K562 (cell line): ENCODE results near the gene MED12. TPM values are rescaled to one million over a fixed set of nuclear protein-coding genes. Genes with fewer than 3 reads are reported as not detected.

ENCODE experiments used
- ATAC-seq: fragments of 200-7000 bp; cut with Tn5 transposase; 3 replicates; pipeline ENCODE4 v1.9.1; 2020; ENCODE audit warnings: moderate library complexity
- BruUV-seq: library from RNA; stranded (reverse); fragments of 400-500 nt; replicated peaks from 2 replicates; lab custom pipeline; 2021; lab: Mats Ljungman, UMichigan
- CTCF ChIA-PET: fragments of 300-600 bp; formaldehyde crosslinking; extraction: SDS; loops from one replicate; lab custom pipeline; 2021; ENCODE audit warnings: low intra/inter-chr PET ratio; lab: Yijun Ruan, JAX
- POLR2A ChIA-PET: fragments of 300-600, 350-650 bp; sonication (Branson Sonifier 250); formaldehyde crosslinking; extraction: SDS; loops from one replicate; lab custom pipeline; 2021; ENCODE audit warnings: antibody characterized with exemption, inconsistent platforms; lab: Yijun Ruan, JAX
- DNase-seq, 4 experiments: peaks; one replicate each; pipeline versions ENCODE4 v3.0.0 to v3.0.0-alpha.2; 2011 to 2018; ENCODE audit warnings: low spot score in 3 of 4, mixed read lengths in 3 of 4; ENCODE audit errors: extremely low read depth in 1 of 4
- FAIRE-seq: peaks from 2 replicates; lab custom pipeline; 2011; peaks lifted over from hg19 to GRCh38; lab: Jason Lieb, UNC
- H2AFZ ChIP-seq: 2 replicates; pipeline ENCODE4 v1.6.0; 2011; ENCODE audit warnings: low read depth, low read length, control low read depth, inconsistent platforms
- H3K27ac ChIP-seq: fragments of 200-600 bp; 3 replicates; pipeline ENCODE4 v1.8.0; 2011; ENCODE audit warnings: low read depth, mild to moderate bottlenecking, control low read depth, inconsistent platforms, low read length, moderate library complexity, mixed read lengths; ENCODE audit errors: extremely low read depth
- H3K27me3 ChIP-seq, 2 experiments: fragments of 300-600 bp in 1 of 2; 2 replicates in 1 of 2; 3 replicates in 1 of 2; pipeline versions ENCODE4 v1.6.0 to v1.8.0; 2011; ENCODE audit warnings: inconsistent platforms in 2 of 2, low read length in 2 of 2, mild to moderate bottlenecking in 1 of 2, mixed read lengths in 1 of 2, moderate library complexity in 1 of 2; ENCODE audit not compliant: control insufficient read depth in 2 of 2, insufficient read depth in 2 of 2
- H3K36me3 ChIP-seq: fragments of 300-600 bp; 3 replicates; pipeline ENCODE4 v1.8.0; 2011; ENCODE audit warnings: mild to moderate bottlenecking, low read length, inconsistent platforms; ENCODE audit not compliant: control insufficient read depth, insufficient read depth
- H3K4me1 ChIP-seq, 2 experiments: fragments of 200-600 bp in 1 of 2; replicated peaks in 1 of 2; 2 replicates in 1 of 2; 3 replicates in 1 of 2; pipeline versions ENCODE4 v1.5.1 to v1.8.0; 2011; ENCODE audit warnings: inconsistent platforms in 2 of 2, low read length in 2 of 2, mild to moderate bottlenecking in 1 of 2, mixed read lengths in 1 of 2, moderate library complexity in 1 of 2; ENCODE audit not compliant: control insufficient read depth in 2 of 2, insufficient read depth in 2 of 2
- H3K4me2 ChIP-seq: 2 replicates; pipeline ENCODE4 v1.6.1; 2011; ENCODE audit warnings: low read length, control low read depth, inconsistent platforms, mixed read lengths; ENCODE audit not compliant: insufficient read depth
- H3K4me3 ChIP-seq: fragments of 200-600 bp; sonication (generic), shearing (Covaris generic); 2 replicates; pipeline ENCODE4 v1.5.1; 2016; ENCODE audit warnings: control low read depth, inconsistent platforms
- H3K79me2 ChIP-seq: fragments of 200-600 bp; 3 replicates; pipeline ENCODE4 v1.8.0; 2011; ENCODE audit warnings: low read length, inconsistent platforms; ENCODE audit not compliant: control insufficient read depth, insufficient read depth
- H3K9ac ChIP-seq, 2 experiments: 2 replicates each; pipeline versions ENCODE4 v1.6.0 to v1.6.1; 2011; ENCODE audit warnings: low read depth in 2 of 2, low read length in 2 of 2, control low read depth in 1 of 2, inconsistent platforms in 1 of 2, mild to moderate bottlenecking in 1 of 2, mixed read lengths in 1 of 2; ENCODE audit not compliant: insufficient read depth in 1 of 2
- H3K9me1 ChIP-seq: one replicate; pipeline ENCODE4 v1.6.0; 2011; ENCODE audit warnings: inconsistent platforms, mild to moderate bottlenecking, low read length, moderate library complexity; ENCODE audit not compliant: control insufficient read depth, insufficient read depth
- H3K9me3 ChIP-seq: replicated peaks from 2 replicates; pipeline ENCODE4 v1.5.1; 2011; ENCODE audit warnings: low read depth, low read length, inconsistent platforms; ENCODE audit not compliant: control insufficient read depth, insufficient read depth
- H4K20me1 ChIP-seq: replicated peaks from 2 replicates; pipeline ENCODE4 v1.6.1; 2011; ENCODE audit warnings: low read length, inconsistent platforms, mixed read lengths; ENCODE audit not compliant: control insufficient read depth, insufficient read depth
- ADNP ChIP-seq: fragments of 200-800 bp; sonication (Bioruptor generic); IDR thresholded peaks from 2 replicates; pipeline ENCODE4 v1.6.1; 2016; ENCODE audit warnings: missing genetic modification characterization, missing compliant biosample characterization
- ARID1B ChIP-seq: fragments of 450-650 bp; IDR thresholded peaks from 2 replicates; pipeline ENCODE4 v1.6.1; 2016; ENCODE audit warnings: antibody characterized with exemption, mild to moderate bottlenecking, inconsistent platforms
- CBFA2T2 ChIP-seq: fragments of 450-650 bp; conservative IDR thresholded peaks from 2 replicates; pipeline ENCODE4 v1.6.1; 2017; ENCODE audit warnings: mild to moderate bottlenecking
- CBFA2T3 ChIP-seq: fragments of 450-650 bp; IDR thresholded peaks from 2 replicates; pipeline ENCODE4 v1.6.1; 2017
- CHD1 ChIP-seq: fragments of 200-600 bp; sonication (generic); IDR thresholded peaks from one replicate; pipeline ENCODE4 v1.6.1; 2012; ENCODE audit warnings: mild to moderate bottlenecking, moderate library complexity, low read length, inconsistent platforms
- DPF2 ChIP-seq: fragments of 450-650 bp; IDR thresholded peaks from 2 replicates; pipeline ENCODE4 v1.6.1; 2016
- EP300 ChIP-seq: IDR thresholded peaks from 2 replicates; pipeline ENCODE4 v1.6.1; 2012; ENCODE audit warnings: low read length, improper control_type of control experiment
- IRF2 ChIP-seq: sonication (generic); formaldehyde crosslinking; IDR thresholded peaks from 2 replicates; pipeline ENCODE4 v1.8.1; 2022; ENCODE audit warnings: mild to moderate bottlenecking, missing genetic modification reagents
- MAFF ChIP-seq: IDR thresholded peaks from 2 replicates; pipeline ENCODE4 v1.6.1; 2012; ENCODE audit warnings: low read length, improper control_type of control experiment
- NR1H2 ChIP-seq: sonication (generic); formaldehyde crosslinking; IDR thresholded peaks from 2 replicates; pipeline ENCODE4 v1.4.0; 2020; ENCODE audit warnings: mild to moderate bottlenecking, missing genetic modification reagents
- NRF1 ChIP-seq, 2 experiments: fragments of 450-650 bp; IDR thresholded peaks in 1 of 2; conservative IDR thresholded peaks in 1 of 2; 2 replicates each; pipeline ENCODE4 v1.6.1; 2014; ENCODE audit warnings: mild to moderate bottlenecking in 2 of 2
- RAD21 ChIP-seq, 2 experiments: fragments of 250-450 bp in 1 of 2; fragments of 450-650 bp in 1 of 2; sonication (Bioruptor Pico) in 1 of 2; formaldehyde crosslinking in 1 of 2; IDR thresholded peaks in 1 of 2; conservative IDR thresholded peaks in 1 of 2; 2 replicates each; pipeline versions ENCODE4 v1.4.0 to v1.8.0; 2020 to 2022; ENCODE audit warnings: mild to moderate bottlenecking in 2 of 2, moderate library complexity in 1 of 2
- SREBF2 ChIP-seq: sonication (generic); formaldehyde crosslinking; IDR thresholded peaks from 2 replicates; pipeline ENCODE4 v1.4.0; 2020; ENCODE audit warnings: mild to moderate bottlenecking, missing genetic modification reagents
- TRIM24 ChIP-seq, 2 experiments: fragments of 450-650 bp; IDR thresholded peaks; 2 replicates each; pipeline ENCODE4 v1.6.1; 2016
- ZNF316 ChIP-seq: fragments of 450-650 bp; IDR thresholded peaks from 2 replicates; pipeline ENCODE4 v1.6.1; 2016
- ZNF589 ChIP-seq: fragments of 200-800 bp; sonication (Bioruptor generic); IDR thresholded peaks from 2 replicates; pipeline ENCODE4 v1.6.1; 2016; ENCODE audit warnings: low read depth, missing genetic modification characterization, missing compliant biosample characterization
- ZNF778 ChIP-seq: fragments of 450-650 bp; formaldehyde crosslinking; IDR thresholded peaks from 2 replicates; pipeline ENCODE4 v1.4.0; 2020; ENCODE audit warnings: mild to moderate bottlenecking, moderate library complexity
- ZSCAN32 ChIP-seq: fragments of 450-650 bp; formaldehyde crosslinking; IDR thresholded peaks from 2 replicates; pipeline ENCODE4 v1.4.0; 2020; ENCODE audit warnings: mild to moderate bottlenecking, moderate library complexity
- WGBS: fragments of 100-300 bp; shearing (Covaris generic); methylation state at CpG from one replicate; pipeline ENCODE4 v1.1.6; 2016; ENCODE audit warnings: low coverage, mixed read lengths; ENCODE audit not compliant: insufficient coverage; ENCODE audit errors: missing lambda C conversion rate; 5-methylcytosine and 5-hydroxymethylcytosine counted together
- in situ Hi-C: fragments of 300-500 bp; cut with MboI; formaldehyde crosslinking; loops from 4 replicates; pipeline ENCODE4 v1.15.0; 2018; ENCODE audit warnings: inconsistent platforms, mixed read lengths
- intact Hi-C: fragments of 100-400 bp; cut with micrococcal nuclease; formaldehyde crosslinking; loops from 2 replicates; pipeline ENCODE4 v1.14.2; 2022
- polyA plus RNA-seq, 8 experiments: library from polyadenylated mRNA; depleted of rRNA in 4 of 8; stranded (reverse) in 5 of 8; unstranded in 3 of 8; fragments of >200 nt; fragmentation: Nextera tagmentation in 2 of 8; fragmentation: Illumina TruSeq in 1 of 8; extraction: Ambion mirVana in 2 of 8; extraction: Trizol in 1 of 8; gene quantifications; 2 replicates each; pipeline versions ENCODE4 v1.2.1 to v1.2.3, GENCODE V29; 2011 to 2014; ENCODE audit warnings: inconsistent platforms in 1 of 8, missing spikeins in 1 of 8
- total RNA-seq, 7 experiments: library from RNA; depleted of rRNA in 6 of 7; stranded (reverse); fragments of >200 nt in 6 of 7; fragmentation: Illumina TruSeq in 2 of 7; extraction: Trizol in 2 of 7; gene quantifications; 2 replicates each; pipeline versions ENCODE4 v1.2.1 to v1.2.3, GENCODE V29; 2011 to 2021; ENCODE audit warnings: low replicate concordance in 1 of 7
- TF ChIP-seq, protein P1 (sequence below): sonication (generic); formaldehyde crosslinking; IDR thresholded peaks from 2 replicates; pipeline ENCODE4 v1.8.1; 2023; ENCODE audit warnings: mild to moderate bottlenecking, missing genetic modification reagents, moderate library complexity
- TF ChIP-seq, protein P2 (sequence below): fragments of 250-450 bp; sonication (Bioruptor Pico); IDR thresholded peaks from 2 replicates; pipeline ENCODE4 v1.5.0; 2021

The MED12 gene
- total and polyA plus RNA-seq, 9 of the 15 experiments (the other 6 are each of a cell fraction or from before 2014, with no cell fraction given): 1.6 to 49.7 (median 8.6) TPM

DNA sequence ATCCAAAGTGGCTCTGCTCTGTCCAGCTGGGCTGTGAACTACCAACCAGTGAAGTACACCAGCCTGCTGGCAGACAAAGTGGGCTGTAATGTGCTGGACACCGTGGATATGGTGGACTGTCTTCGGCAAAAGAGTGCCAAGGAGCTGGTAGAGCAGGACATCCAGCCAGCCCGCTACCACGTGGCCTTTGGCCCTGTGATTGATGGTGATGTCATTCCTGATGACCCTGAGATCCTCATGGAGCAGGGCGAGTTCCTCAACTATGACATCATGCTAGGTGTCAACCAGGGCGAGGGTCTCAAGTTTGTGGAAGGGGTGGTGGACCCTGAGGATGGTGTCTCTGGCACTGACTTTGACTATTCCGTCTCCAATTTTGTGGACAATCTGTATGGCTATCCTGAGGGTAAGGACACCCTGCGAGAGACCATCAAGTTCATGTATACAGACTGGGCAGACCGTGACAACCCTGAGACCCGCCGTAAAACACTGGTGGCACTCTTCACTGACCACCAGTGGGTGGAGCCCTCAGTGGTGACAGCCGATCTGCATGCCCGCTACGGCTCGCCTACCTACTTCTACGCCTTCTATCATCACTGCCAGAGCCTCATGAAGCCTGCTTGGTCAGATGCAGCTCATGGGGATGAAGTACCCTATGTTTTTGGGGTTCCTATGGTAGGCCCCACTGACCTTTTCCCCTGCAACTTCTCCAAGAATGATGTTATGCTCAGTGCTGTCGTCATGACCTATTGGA, 48.8 kb downstream of the MED12 start (continued):
- TF ChIP-seq NR1H2: no peak
- no peak for TF ChIP-seq CHD1
- no peak for TF ChIP-seq ZNF778 (CRISPR knock-in tag)

DNA sequence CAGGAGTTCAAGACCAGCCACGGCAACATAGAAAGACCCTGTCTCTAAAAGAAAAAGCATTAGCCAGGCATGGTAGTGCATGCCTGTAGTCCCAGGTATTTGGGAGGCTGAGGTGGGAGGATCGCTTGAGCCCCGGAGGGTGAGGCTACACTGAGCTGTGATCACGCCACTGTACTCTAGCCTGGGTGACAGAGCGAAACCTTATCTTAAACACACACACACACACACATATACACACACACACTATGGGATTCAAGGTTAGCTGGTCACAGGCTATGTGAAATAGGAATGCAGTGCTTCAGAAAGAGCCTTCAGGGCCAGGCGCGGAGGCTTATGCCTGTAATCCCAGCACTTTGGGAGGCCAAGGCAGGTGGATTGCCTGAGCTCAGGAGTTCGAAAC, 49.7 kb downstream of the MED12 start:
- ChIA-PET POLR2A (interaction anchor here (1.0 kb wide), 1 partner anchor 79 kb away, joined by 3 read pairs; no protein-coding TSS in a partner anchor), CTCF (no interaction called here)
- 45% methylated on average over 8 of the region's 8 CpGs for WGBS
- Histone ChIP-seq H3K4me1 (peaks cover 20 to 23% of the 10 kb centered on the region in 2 experiments; a peak in 4 of 5 replicates), H3K79me2 (no peaks in the 10 kb centered on the region), H3K4me3 (no peak overlapping the region), H3K9me1 (no peaks in the 10 kb centered on the region), H3K27me3 (no peaks in the 10 kb centered on the region), H3K36me3 (no peaks in the 10 kb centered on the region), H3K9me3 (no peaks in the 10 kb centered on the region), H4K20me1 (no peaks in the 10 kb centered on the region), H3K4me2 (no peak overlapping the region), H3K27ac (no peak overlapping the region), H3K9ac (peak overlapping the region in 1 of 2 experiments; percentile 14; a peak in 1 of 4 replicates), H2AFZ (no peak overlapping the region)
- FAIRE-seq (peak; percentile 73), DNase-seq (peak in 1 of 4 experiments; percentile 49), ATAC-seq (peak; percentile 37; the same call in 1 of the 3 replicates)
- in situ Hi-C loops (no loop called here), intact Hi-C loops (no loop called here)
- no TSS peak for BruUV-seq
- TF ChIP-seq TRIM24 (IDR thresholded peaks at IDR 0.05) (peak in 1 of 2 experiments; percentile 43; a peak in 1 of 4 replicates), NRF1 (conservative IDR thresholded peaks at IDR 0.05 in 1 of 2, IDR thresholded peaks at IDR 0.05 in 1 of 2) (no peak), MAFF (peak; percentile 32; the same call in 1 of the 2 replicates), ADNP (tag) (no peak), DPF2 (peak; percentile 75), CBFA2T2 (0 out of 2 replicates have a peak, but pooled peaks have one; percentile 24), ZSCAN32 (no peak), ARID1B (peak; percentile 77), IRF2 (no peak), EP300 (0 out of 2 replicates have a peak, but pooled peaks have one; percentile 16), CBFA2T3 (peak; percentile 54; the same call in 1 of the 2 replicates), ZNF589 (CRISPR knock-in tag) (no peak), SREBF2 (no peak), ZNF316 (0 out of 2 replicates have a peak, but pooled peaks have one; percentile 12), RAD21 (CRISPR knock-in tag; conservative IDR thresholded peaks at IDR 0.05 in 1 of 2, IDR thresholded peaks at IDR 0.05 in 1 of 2) (no peak)
- TF ChIP-seq, protein P1, sequence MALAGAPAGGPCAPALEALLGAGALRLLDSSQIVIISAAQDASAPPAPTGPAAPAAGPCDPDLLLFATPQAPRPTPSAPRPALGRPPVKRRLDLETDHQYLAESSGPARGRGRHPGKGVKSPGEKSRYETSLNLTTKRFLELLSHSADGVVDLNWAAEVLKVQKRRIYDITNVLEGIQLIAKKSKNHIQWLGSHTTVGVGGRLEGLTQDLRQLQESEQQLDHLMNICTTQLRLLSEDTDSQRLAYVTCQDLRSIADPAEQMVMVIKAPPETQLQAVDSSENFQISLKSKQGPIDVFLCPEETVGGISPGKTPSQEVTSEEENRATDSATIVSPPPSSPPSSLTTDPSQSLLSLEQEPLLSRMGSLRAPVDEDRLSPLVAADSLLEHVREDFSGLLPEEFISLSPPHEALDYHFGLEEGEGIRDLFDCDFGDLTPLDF: no peak
- TF ChIP-seq, protein P2, sequence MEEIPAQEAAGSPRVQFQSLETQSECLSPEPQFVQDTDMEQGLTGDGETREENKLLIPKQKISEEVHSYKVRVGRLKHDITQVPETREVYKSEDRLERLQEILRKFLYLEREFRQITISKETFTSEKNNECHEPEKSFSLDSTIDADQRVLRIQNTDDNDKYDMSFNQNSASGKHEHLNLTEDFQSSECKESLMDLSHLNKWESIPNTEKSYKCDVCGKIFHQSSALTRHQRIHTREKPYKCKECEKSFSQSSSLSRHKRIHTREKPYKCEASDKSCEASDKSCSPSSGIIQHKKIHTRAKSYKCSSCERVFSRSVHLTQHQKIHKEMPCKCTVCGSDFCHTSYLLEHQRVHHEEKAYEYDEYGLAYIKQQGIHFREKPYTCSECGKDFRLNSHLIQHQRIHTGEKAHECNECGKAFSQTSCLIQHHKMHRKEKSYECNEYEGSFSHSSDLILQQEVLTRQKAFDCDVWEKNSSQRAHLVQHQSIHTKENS: no peak
